ENCODE results near the gene CAPN15.

GRCh38 chr16:557463-558297 is 30.2 kb downstream of the CAPN15 start:
- TF ChIP-seq CTCF (IDR thresholded peaks at IDR 0.05), result no peak
- TF ChIP-seq POLR2A (IDR thresholded peaks at IDR 0.05), result no peak

Measured in right lobe of liver (tissue), 4 donors.